Adrenal gland (tissue), 12 donors: ENCODE results near the gene INMT. TPM values are rescaled to one million over a fixed set of nuclear protein-coding genes. Genes with fewer than 3 reads are reported as not detected.
A peak's percentile ranks its signal among the peaks of the same experiment; 100 is the strongest.

Experiments
- DNase-seq, 7 donors: peaks; one replicate each; pipeline ENCODE4 v3.0.0-alpha.2; 2019 to 2020
- H3K27ac ChIP-seq, 5 donors: fragments of 200-600 bp; sonication (generic) in 4 of 5; 1 replicate in 3 of 5; 2 replicates in 2 of 5; pipeline versions ENCODE4 v1.5.1 to v1.8.0; 2016 to 2020; ENCODE audit warnings: mild to moderate bottlenecking in 1 of 5
- H3K27me3 ChIP-seq: fragments of 200-600 bp; 2 replicates; pipeline ENCODE4 v1.8.0; 2021
- H3K36me3 ChIP-seq, 2 donors: fragments of 200-600 bp; replicated peaks in 1 of 2; 1 replicate in 1 of 2; 2 replicates in 1 of 2; pipeline versions ENCODE4 v1.5.1 to v1.8.0; 2018 to 2022
- H3K4me1 ChIP-seq, 2 donors: fragments of 200-600 bp; replicated peaks in 1 of 2; 1 replicate in 1 of 2; 2 replicates in 1 of 2; pipeline versions ENCODE4 v1.5.1 to v1.8.0; 2018 to 2021
- H3K4me3 ChIP-seq, 4 donors: fragments of 200-600 bp; sonication (generic) in 3 of 4; one replicate each; pipeline ENCODE4 v1.5.1; 2016 to 2018
- H3K9me3 ChIP-seq, 3 donors: fragments of 200-600 bp; sonication (generic) in 1 of 3; replicated peaks in 1 of 3; 1 replicate in 2 of 3; 2 replicates in 1 of 3; pipeline versions ENCODE4 v1.5.1 to v1.8.0; 2016 to 2021
- CTCF ChIP-seq, 6 experiments: fragments of 450-650 bp in 4 of 6; fragments of 200-600 bp in 2 of 6; sonication (generic) in 1 of 6; IDR thresholded peaks; 1 replicate in 5 of 6; 2 replicates in 1 of 6; pipeline versions ENCODE4 v1.5.1 to v1.8.0; 2016 to 2021; ENCODE audit warnings: antibody characterized with exemption in 6 of 6, mild to moderate bottlenecking in 2 of 6, moderate library complexity in 1 of 6
- POLR2A ChIP-seq, 2 donors: fragments of 450-650 bp; IDR thresholded peaks; one replicate each; pipeline ENCODE4 v1.6.1; 2017; ENCODE audit warnings: antibody characterized with exemption in 2 of 2, mild to moderate bottlenecking in 2 of 2, moderate library complexity in 1 of 2
- WGBS, 4 donors: extraction: QIAGEN DNeasy Blood & Tissue Kit in 2 of 4; methylation state at CpG; one replicate each; pipeline versions ENCODE4 v1.1.5 to v1.1.7; 2013 to 2017; 5-methylcytosine and 5-hydroxymethylcytosine counted together
- intact Hi-C, 2 donors: fragments of 100-400 bp; cut with DNase I; formaldehyde crosslinking; loops; one replicate each; pipeline versions ENCODE4 v1.14.1 to v1.15.0; 2022 to 2023
- polyA plus RNA-seq, 3 donors: library from polyadenylated mRNA; stranded (reverse); fragments of 200-250 nt in 2 of 3; fragments of 350-450 nt in 1 of 3; fragmentation: Illumina TruSeq in 1 of 3; extraction: RNeasy Lipid Tissue Mini Kit (QIAGEN cat#74804) in 1 of 3; gene quantifications; one replicate each; pipeline ENCODE4 v1.2.3, GENCODE V29; 2013 to 2014
- total RNA-seq, 9 donors: library from RNA; depleted of rRNA in 4 of 9; stranded (reverse); fragments of >200 nt in 4 of 9; fragments of 120-200 nt in 1 of 9; fragmentation: NEBNext Ultra II Directional in 1 of 9; extraction: Animal tissue kit (Norgen Biotek cat#: 25700) in 1 of 9; gene quantifications; one replicate each; pipeline versions ENCODE4 v1.1.0 to v1.2.4, GENCODE V29; 2013 to 2023
- donor health status: healthy with polysubstance abuse.
- donor health status: Bipolar disorder and iron deficiency.
- donor health status: DM: yes; HTN: yes; CAD: no.
- donor health status: DM: no; HTN: no; CAD: no.
- donor health status: DM: no; HTN: no; CAD: no.
- donor health status: DM: yes; HTN: yes; CAD: no.

The INMT gene
- total and polyA plus RNA-seq, 12 donors = 12.2 to 392 (median 157) TPM

- TF ChIP-seq POLR2A (IDR thresholded peaks at IDR 0.05) = no peak
- 69 to 88% (median 86%) methylated on average over 6 of the region's 6 CpGs for WGBS, 4 donors
- Histone ChIP-seq H3K36me3 (no peaks in the 10 kb centered on the region), H3K27ac (no peak overlapping the region), H3K4me3 (no peak overlapping the region), H3K9me3 (no peaks in the 10 kb centered on the region), H3K27me3 (peaks cover 5% of the 10 kb centered on the region), H3K4me1 (no peaks in the 10 kb centered on the region)
- intact Hi-C loops = no loop called here
- DNase-seq = no peak
Measured at GRCh38 chr7:30738026-30738915, 13.7 kb upstream of the INMT start.

- no peak for DNase-seq
- no peak overlapping the region for H3K4me3 ChIP-seq
- H3K4me1 ChIP-seq = no peaks in the 10 kb centered on the region
- H3K9me3 ChIP-seq = no peaks in the 10 kb centered on the region
- H3K36me3 ChIP-seq = no peaks in the 10 kb centered on the region
- no peaks in the 10 kb centered on the region for H3K27me3 ChIP-seq
- H3K27ac ChIP-seq = no peak overlapping the region
- 85 to 100% (median 88%) methylated on average over 2 of the region's 2 CpGs for WGBS, 4 donors
- TF ChIP-seq CTCF (IDR thresholded peaks at IDR 0.05) = no peak
- TF ChIP-seq POLR2A (IDR thresholded peaks at IDR 0.05) = no peak
- intact Hi-C loops = no loop called here
Measured at GRCh38 chr7:30739691-30740090, 12.2 kb upstream of the INMT start.

GRCh38 chr7:30740417-30741181 is 11.3 kb upstream of the INMT start:
- H3K4me3 ChIP-seq = no peak overlapping the region
- peak; percentile 64 to 89 (median 76) for DNase-seq
- peak; percentile 89 to 98 (median 95) for TF ChIP-seq CTCF (IDR thresholded peaks at IDR 0.05)
- no peak for TF ChIP-seq POLR2A (IDR thresholded peaks at IDR 0.05)
- no peaks in the 10 kb centered on the region for H3K27me3 ChIP-seq
- H3K9me3 ChIP-seq = no peaks in the 10 kb centered on the region
- H3K4me1 ChIP-seq = no peaks in the 10 kb centered on the region
- 30 to 34% (median 32%) methylated on average over 4 to 14 of the region's 14 CpGs for WGBS, 4 donors
- H3K36me3 ChIP-seq = no peaks in the 10 kb centered on the region
- intact Hi-C loops = no loop called here
- H3K27ac ChIP-seq = no peak overlapping the region

GRCh38 chr7:30741289-30741688 is 10.6 kb upstream of the INMT start:
- Histone ChIP-seq H3K4me3 (no peak overlapping the region), H3K9me3 (no peaks in the 10 kb centered on the region), H3K27ac (no peak overlapping the region), H3K4me1 (no peaks in the 10 kb centered on the region), H3K27me3 (no peaks in the 10 kb centered on the region), H3K36me3 (no peaks in the 10 kb centered on the region)
- intact Hi-C loops = no loop called here
- no peak for TF ChIP-seq CTCF (IDR thresholded peaks at IDR 0.05)
- no peak for TF ChIP-seq POLR2A (IDR thresholded peaks at IDR 0.05)
- WGBS, 4 donors = 73 to 82% (median 78%) methylated on average over 2 to 8 of the region's 8 CpGs
- no peak for DNase-seq
